GM23338 (cell line): ENCODE measurements around the gene BTN3A1.

Experiments used
- EZH2 ChIP-seq: fragments of 200-600 bp; sonication (generic); IDR thresholded peaks from one replicate; pipeline ENCODE4 v1.8.0; 2017; ENCODE audit warnings: antibody characterized with exemption, mild to moderate bottlenecking, low read depth; ENCODE audit not compliant: unreplicated experiment
- JUNB ChIP-seq: IDR thresholded peaks from one replicate; pipeline ENCODE4 v1.6.1; 2016; ENCODE audit warnings: antibody characterized with exemption; ENCODE audit not compliant: unreplicated experiment
- POLR2AphosphoS5 ChIP-seq: IDR thresholded peaks from 2 replicates; pipeline ENCODE4 v1.6.1; 2016; ENCODE audit warnings: antibody characterized with exemption, low read depth
- TF ChIP-seq, protein P1 (sequence below), 2 experiments: fragments of 200-600 bp in 1 of 2; sonication (generic) in 1 of 2; conservative IDR thresholded peaks; 2 replicates each; pipeline versions ENCODE4 v1.5.1 to v1.6.1; 2016 to 2017; ENCODE audit warnings: antibody characterized with exemption in 2 of 2, low read depth in 2 of 2, mild to moderate bottlenecking in 2 of 2, moderate library complexity in 1 of 2

DNA sequence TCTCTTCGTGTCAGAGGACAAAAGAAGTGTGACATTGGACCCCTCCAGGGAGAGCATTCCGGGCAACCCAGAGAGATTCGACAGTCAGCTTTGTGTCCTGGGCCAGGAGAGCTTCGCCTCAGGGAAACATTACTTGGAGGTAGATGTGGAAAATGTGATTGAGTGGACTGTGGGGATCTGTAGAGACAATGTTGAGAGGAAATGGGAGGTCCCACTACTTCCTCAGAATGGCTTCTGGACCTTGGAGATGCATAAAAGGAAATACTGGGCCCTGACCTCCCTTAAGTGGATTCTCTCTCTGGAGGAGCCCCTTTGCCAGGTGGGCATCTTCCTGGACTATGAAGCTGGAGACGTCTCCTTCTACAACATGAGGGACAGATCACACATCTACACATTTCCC lies 28.7 kb downstream of the BTN3A1 start:
- TF ChIP-seq JUNB (no peak), POLR2AphosphoS5 (no peak), EZH2 (no peak)
- TF ChIP-seq, protein P1, sequence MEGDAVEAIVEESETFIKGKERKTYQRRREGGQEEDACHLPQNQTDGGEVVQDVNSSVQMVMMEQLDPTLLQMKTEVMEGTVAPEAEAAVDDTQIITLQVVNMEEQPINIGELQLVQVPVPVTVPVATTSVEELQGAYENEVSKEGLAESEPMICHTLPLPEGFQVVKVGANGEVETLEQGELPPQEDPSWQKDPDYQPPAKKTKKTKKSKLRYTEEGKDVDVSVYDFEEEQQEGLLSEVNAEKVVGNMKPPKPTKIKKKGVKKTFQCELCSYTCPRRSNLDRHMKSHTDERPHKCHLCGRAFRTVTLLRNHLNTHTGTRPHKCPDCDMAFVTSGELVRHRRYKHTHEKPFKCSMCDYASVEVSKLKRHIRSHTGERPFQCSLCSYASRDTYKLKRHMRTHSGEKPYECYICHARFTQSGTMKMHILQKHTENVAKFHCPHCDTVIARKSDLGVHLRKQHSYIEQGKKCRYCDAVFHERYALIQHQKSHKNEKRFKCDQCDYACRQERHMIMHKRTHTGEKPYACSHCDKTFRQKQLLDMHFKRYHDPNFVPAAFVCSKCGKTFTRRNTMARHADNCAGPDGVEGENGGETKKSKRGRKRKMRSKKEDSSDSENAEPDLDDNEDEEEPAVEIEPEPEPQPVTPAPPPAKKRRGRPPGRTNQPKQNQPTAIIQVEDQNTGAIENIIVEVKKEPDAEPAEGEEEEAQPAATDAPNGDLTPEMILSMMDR (conservative IDR thresholded peaks at IDR 0.05; ENCODE audit: low read depth in 2 of 2): no peak
